ENCODE data around the gene POLL. TPM values are rescaled to one million over a fixed set of nuclear protein-coding genes. Genes with fewer than 3 reads are reported as not detected.

Gene POLL
- total and polyA plus RNA-seq, 7 donors = 9.0 to 39.6 (median 29.4) TPM

DNA sequence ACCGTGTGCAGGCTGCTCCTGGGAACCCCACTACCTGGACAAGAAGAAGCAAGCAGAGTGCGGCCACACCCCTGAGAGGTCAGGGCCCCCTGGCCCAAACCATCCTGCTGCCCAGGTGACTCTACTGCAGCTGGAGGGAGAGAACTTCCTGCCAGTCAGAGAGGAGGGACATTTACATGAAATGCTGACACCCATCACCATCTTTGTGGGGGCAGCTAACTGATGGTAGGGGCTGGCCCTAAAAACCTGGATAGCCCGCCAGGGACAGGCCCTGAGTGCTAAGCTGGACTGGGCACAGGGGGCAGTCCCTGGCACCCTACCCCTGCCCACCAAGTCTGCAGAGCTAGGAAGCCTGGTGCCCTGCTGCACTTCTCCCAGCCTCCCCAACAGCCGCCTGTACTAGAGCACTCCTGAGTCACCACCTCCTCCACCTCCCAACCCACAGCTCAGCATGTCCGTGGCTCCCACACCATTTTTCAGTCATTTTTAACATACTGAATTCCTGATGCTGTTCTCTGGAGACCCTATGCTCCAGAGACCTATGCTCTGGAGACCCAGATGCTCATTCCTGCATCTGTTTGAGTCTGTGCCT is 27.6 kb upstream of the POLL start:
- Histone ChIP-seq H3K36me3 (peaks cover 0 to 60% (median 15%) of the 10 kb centered on the region in 4 donors), H3K27ac (no peak overlapping the region), H3K9me3 (no peaks in the 10 kb centered on the region), H3K27me3 (no peaks in the 10 kb centered on the region), H3K4me3 (no peak overlapping the region), H3K4me1 (no peaks in the 10 kb centered on the region)
- intact Hi-C loops (cut with DNase I) = no loop called here
- no peak for TF ChIP-seq POLR2A (IDR thresholded peaks at IDR 0.05)
- no peak for TF ChIP-seq POLR2AphosphoS5 (IDR thresholded peaks at IDR 0.05)
- TF ChIP-seq EP300 (IDR thresholded peaks at IDR 0.05) = no peak
- TF ChIP-seq, protein P1, sequence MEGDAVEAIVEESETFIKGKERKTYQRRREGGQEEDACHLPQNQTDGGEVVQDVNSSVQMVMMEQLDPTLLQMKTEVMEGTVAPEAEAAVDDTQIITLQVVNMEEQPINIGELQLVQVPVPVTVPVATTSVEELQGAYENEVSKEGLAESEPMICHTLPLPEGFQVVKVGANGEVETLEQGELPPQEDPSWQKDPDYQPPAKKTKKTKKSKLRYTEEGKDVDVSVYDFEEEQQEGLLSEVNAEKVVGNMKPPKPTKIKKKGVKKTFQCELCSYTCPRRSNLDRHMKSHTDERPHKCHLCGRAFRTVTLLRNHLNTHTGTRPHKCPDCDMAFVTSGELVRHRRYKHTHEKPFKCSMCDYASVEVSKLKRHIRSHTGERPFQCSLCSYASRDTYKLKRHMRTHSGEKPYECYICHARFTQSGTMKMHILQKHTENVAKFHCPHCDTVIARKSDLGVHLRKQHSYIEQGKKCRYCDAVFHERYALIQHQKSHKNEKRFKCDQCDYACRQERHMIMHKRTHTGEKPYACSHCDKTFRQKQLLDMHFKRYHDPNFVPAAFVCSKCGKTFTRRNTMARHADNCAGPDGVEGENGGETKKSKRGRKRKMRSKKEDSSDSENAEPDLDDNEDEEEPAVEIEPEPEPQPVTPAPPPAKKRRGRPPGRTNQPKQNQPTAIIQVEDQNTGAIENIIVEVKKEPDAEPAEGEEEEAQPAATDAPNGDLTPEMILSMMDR (IDR thresholded peaks at IDR 0.05) = no peak
- 91 to 94% methylated on average over 5 of the region's 5 CpGs for WGBS, 2 donors
- DNase-seq = no peak

DNA sequence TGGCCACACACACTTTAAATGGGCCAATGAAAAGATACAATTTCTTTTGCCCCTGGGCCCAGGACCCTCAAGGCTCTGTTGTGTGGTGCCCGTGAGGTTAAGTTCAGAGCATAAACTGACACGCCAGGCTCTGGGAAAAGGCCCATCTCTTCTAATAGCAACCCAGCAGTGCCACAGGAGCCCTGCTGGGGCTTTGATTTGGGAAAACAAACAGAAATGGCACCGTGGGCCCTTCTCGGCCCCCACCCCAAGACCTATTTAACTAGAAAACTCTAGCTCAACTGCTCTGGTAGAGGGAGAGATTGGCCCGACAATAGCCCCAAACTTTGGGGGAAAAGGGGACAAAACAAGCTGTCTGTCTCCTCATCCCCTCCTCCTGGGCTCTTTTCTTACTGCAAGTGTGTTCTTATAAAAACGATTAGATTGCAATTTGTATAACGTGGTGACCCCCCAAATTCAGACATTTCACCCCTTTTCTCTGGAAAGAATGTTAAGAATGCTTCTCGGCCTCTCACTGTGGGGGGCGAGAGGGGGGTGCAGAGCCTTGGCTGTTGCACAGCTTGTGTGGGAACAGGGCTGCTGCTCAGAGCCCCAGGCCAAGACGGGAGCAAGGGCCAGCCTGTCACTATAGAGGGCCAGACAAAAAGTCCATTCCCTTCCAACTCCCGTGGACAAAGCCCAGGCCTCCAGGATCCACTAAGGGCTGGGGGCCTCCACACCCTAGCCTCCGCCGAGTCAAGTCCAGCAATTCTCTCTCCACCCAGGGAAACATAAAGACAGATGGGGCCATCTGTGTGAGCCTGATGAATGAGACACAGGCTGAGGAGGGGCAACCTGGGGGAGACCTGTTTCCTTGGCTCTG is 26.8 kb upstream of the POLL start:
- TF ChIP-seq, protein P1 (IDR thresholded peaks at IDR 0.05) = no peak
- TF ChIP-seq POLR2A (IDR thresholded peaks at IDR 0.05) (no peak), POLR2AphosphoS5 (IDR thresholded peaks at IDR 0.05) (no peak), EP300 (IDR thresholded peaks at IDR 0.05) (no peak)
- no peaks in the 10 kb centered on the region for H3K4me1 ChIP-seq
- no peak for DNase-seq
- peaks cover 0 to 60% (median 19%) of the 10 kb centered on the region in 4 donors for H3K36me3 ChIP-seq
- no peaks in the 10 kb centered on the region for H3K9me3 ChIP-seq
- intact Hi-C loops (cut with DNase I) = no loop called here
- no peak overlapping the region for H3K4me3 ChIP-seq
- WGBS, 2 donors = 84 to 91% methylated on average over 13 of the region's 13 CpGs
- H3K27ac ChIP-seq = no peak overlapping the region
- H3K27me3 ChIP-seq = no peaks in the 10 kb centered on the region

DNA sequence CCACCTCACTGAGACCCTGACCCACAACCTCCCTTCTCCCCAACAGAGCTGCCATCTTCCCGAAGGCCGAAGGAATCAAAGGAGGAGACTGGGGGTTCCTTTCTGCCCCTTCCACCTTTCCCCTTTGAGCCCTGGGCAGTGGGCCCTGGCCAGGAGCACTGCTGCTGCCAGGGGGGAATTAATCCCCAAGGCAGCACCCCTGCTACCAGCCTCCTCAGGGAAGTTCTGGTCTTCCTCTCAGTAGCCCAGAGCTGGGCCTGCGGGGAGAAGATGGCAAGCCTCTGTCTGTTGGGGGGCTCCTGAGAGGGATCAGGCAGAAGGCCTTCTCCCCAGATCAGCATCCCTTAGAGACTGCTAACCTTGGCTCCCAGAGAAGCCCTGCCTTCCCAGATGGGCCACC is 25.6 kb upstream of the POLL start:
- DNase-seq = no peak
- Histone ChIP-seq H3K27ac (no peak overlapping the region), H3K4me3 (no peak overlapping the region), H3K36me3 (peaks cover 12 to 67% (median 23%) of the 10 kb centered on the region in 4 donors), H3K27me3 (no peaks in the 10 kb centered on the region), H3K4me1 (no peaks in the 10 kb centered on the region), H3K9me3 (no peaks in the 10 kb centered on the region)
- intact Hi-C loops (cut with DNase I) = no loop called here
- WGBS, 2 donors = 92 to 98% methylated on average over 3 of the region's 3 CpGs
- TF ChIP-seq EP300 (IDR thresholded peaks at IDR 0.05) (no peak), POLR2A (IDR thresholded peaks at IDR 0.05) (no peak), POLR2AphosphoS5 (IDR thresholded peaks at IDR 0.05) (no peak)
- TF ChIP-seq, protein P1 (IDR thresholded peaks at IDR 0.05) = no peak

DNA sequence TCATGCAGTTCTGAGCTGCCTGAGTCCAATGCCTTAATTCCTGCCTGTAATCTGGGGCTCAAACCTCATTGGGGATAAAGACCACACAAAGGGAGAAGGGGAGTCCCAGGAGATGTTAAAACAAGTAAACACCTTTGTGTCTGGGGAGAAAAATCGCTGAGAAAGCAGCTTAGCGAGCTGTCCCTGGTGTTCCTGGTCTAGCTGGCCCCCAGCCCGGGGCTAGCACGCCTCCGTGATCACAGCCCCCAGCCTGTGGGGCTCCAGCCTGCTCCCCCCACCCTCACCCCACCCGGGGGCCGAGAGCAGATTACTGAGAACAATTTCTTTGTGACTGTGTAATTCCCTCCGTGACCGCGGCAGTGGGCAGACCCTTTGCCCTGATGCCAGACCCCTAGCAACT is 24.8 kb upstream of the POLL start:
- Histone ChIP-seq H3K36me3 (peaks cover 13 to 68% (median 24%) of the 10 kb centered on the region in 4 donors), H3K4me3 (no peak overlapping the region), H3K27ac (no peak overlapping the region), H3K9me3 (no peaks in the 10 kb centered on the region), H3K27me3 (no peaks in the 10 kb centered on the region), H3K4me1 (no peaks in the 10 kb centered on the region)
- no peak for DNase-seq
- TF ChIP-seq POLR2A (IDR thresholded peaks at IDR 0.05) (no peak), EP300 (IDR thresholded peaks at IDR 0.05) (no peak), POLR2AphosphoS5 (IDR thresholded peaks at IDR 0.05) (no peak)
- TF ChIP-seq, protein P1 (IDR thresholded peaks at IDR 0.05) = no peak
- 78 to 88% methylated on average over 10 of the region's 10 CpGs for WGBS, 2 donors
- intact Hi-C loops (cut with DNase I) = no loop called here
